NCI-H526 (cell line): Measurements from ENCODE around the gene C4BPB.
"Not testable (repeated sequence)": the region's sequence is repeated elsewhere in the genome, so short reads cannot be mapped to it uniquely, and the experiment has no call there.

Experiments
- DNase-seq, 2 experiments: peaks; one replicate each; lab custom pipeline; 2025; lab: John Stamatoyannopoulos, UW

Gene C4BPB

GRCh38 chr1:207088701-207089626 is at the start of gene C4BPB:
C4BPB (plus strand) TSS chr1:207088860; CDS start chr1:207089532, 672 bp downstream.
- DNase-seq, result no peak

GRCh38 chr1:207039380-207040180 is 49.1 kb upstream of the C4BPB start:
- DNase-seq, result no peak

GRCh38 chr1:207040181-207040533 is 48.5 kb upstream of the C4BPB start:
- no peak for DNase-seq

GRCh38 chr1:207041397-207041796 is 47.3 kb upstream of the C4BPB start:
- not testable (repeated sequence) for DNase-seq

GRCh38 chr1:207045453-207045852 is 43.2 kb upstream of the C4BPB start:
- no peak for DNase-seq

GRCh38 chr1:207047505-207047904 is 41.2 kb upstream of the C4BPB start:
- DNase-seq, result no peak

GRCh38 chr1:207048041-207048440 is 40.6 kb upstream of the C4BPB start:
- DNase-seq, result no peak

GRCh38 chr1:207049054-207049453 is 39.6 kb upstream of the C4BPB start:
- no peak for DNase-seq

GRCh38 chr1:207049514-207049913 is 39.1 kb upstream of the C4BPB start:
- DNase-seq, result no peak

- peak; percentile 4 to 44 for DNase-seq
Measured at GRCh38 chr1:207049974-207050391, 38.7 kb upstream of the C4BPB start.

GRCh38 chr1:207050480-207051190 is 38.0 kb upstream of the C4BPB start:
- peak; percentile 51 to 91 for DNase-seq

- no peak for DNase-seq
Measured at GRCh38 chr1:207051191-207051943, 37.3 kb upstream of the C4BPB start, which contains the start of gene YOD1. YOD1 (minus strand) TSS chr1:207051208; CDS start chr1:207051030, 178 bp downstream.

- DNase-seq, result peak; percentile 98
Measured at GRCh38 chr1:207052911-207053769, 35.5 kb upstream of the C4BPB start, which contains the start of gene PFKFB2. PFKFB2 (plus strand) TSS chr1:207053275; CDS start chr1:207054718, 1,443 bp downstream.

GRCh38 chr1:207054491-207054890 is 34.2 kb upstream of the C4BPB start:
- peak in 1 of 2 experiments; percentile 3 for DNase-seq

- DNase-seq, result no peak
Measured at GRCh38 chr1:207055386-207056001, 33.2 kb upstream of the C4BPB start.

GRCh38 chr1:207056673-207057072 is 32.0 kb upstream of the C4BPB start:
- DNase-seq, result no peak

GRCh38 chr1:207058252-207058651 is 30.4 kb upstream of the C4BPB start:
- DNase-seq, result no peak

- DNase-seq, result no peak
Measured at GRCh38 chr1:207058878-207059867, 29.5 kb upstream of the C4BPB start.

GRCh38 chr1:207059881-207060280 is 28.8 kb upstream of the C4BPB start:
- no peak for DNase-seq
